HepG2 (cell line): Measurements from ENCODE around the gene SRF.

Source experiments
- FIP1L1 ChIP-seq: fragments of 200-400 bp; formaldehyde crosslinking; IDR thresholded peaks from 2 replicates; pipeline ENCODE4 v1.6.1; 2018; ENCODE audit warnings: low read depth, mild to moderate bottlenecking, low read length, moderate library complexity, borderline replicate concordance; ENCODE audit not compliant: insufficient read depth
- FOXA1 ChIP-seq, 2 experiments: fragments of 450-650 bp in 1 of 2; sonication (generic) in 1 of 2; formaldehyde crosslinking in 1 of 2; IDR thresholded peaks; 2 replicates each; pipeline versions ENCODE4 v1.4.0 to v1.6.1; 2016 to 2020; ENCODE audit warnings: missing genetic modification reagents in 1 of 2
- KLF13 ChIP-seq: sonication (generic); formaldehyde crosslinking; IDR thresholded peaks from 2 replicates; pipeline ENCODE4 v1.4.0; 2020; ENCODE audit warnings: mild to moderate bottlenecking, missing genetic modification reagents
- MEF2D ChIP-seq: sonication (generic); formaldehyde crosslinking; IDR thresholded peaks from 2 replicates; pipeline ENCODE4 v1.5.1; 2020; ENCODE audit warnings: mild to moderate bottlenecking, missing genetic modification reagents
- NFRKB ChIP-seq: fragments of 450-650 bp; IDR thresholded peaks from 2 replicates; pipeline ENCODE4 v1.6.1; 2017
- POLR2A ChIP-seq, 2 experiments: IDR thresholded peaks; 2 replicates each; pipeline ENCODE4 v1.6.1; 2011; ENCODE audit warnings: low read depth in 2 of 2, low read length in 2 of 2, mild to moderate bottlenecking in 1 of 2, moderate library complexity in 1 of 2; ENCODE audit not compliant: insufficient read depth in 1 of 2
- SAP130 ChIP-seq: IDR thresholded peaks from 2 replicates; pipeline ENCODE4 v1.6.1; 2016; ENCODE audit warnings: low read depth
- ZFP36 ChIP-seq: fragments of 150-350 bp; IDR thresholded peaks from 2 replicates; pipeline ENCODE4 v1.6.1; 2018; ENCODE audit warnings: borderline replicate concordance, low read length, low read depth; ENCODE audit not compliant: partially characterized antibody
- TF ChIP-seq, protein P1 (sequence below): sonication (generic); formaldehyde crosslinking; IDR thresholded peaks from 2 replicates; pipeline ENCODE4 v1.4.0; 2020; ENCODE audit warnings: mild to moderate bottlenecking, missing genetic modification reagents, borderline replicate concordance
- TF ChIP-seq, protein P2 (sequence below): sonication (generic); formaldehyde crosslinking; IDR thresholded peaks from 2 replicates; pipeline ENCODE4 v1.4.0; 2020; ENCODE audit warnings: mild to moderate bottlenecking, missing genetic modification reagents

DNA sequence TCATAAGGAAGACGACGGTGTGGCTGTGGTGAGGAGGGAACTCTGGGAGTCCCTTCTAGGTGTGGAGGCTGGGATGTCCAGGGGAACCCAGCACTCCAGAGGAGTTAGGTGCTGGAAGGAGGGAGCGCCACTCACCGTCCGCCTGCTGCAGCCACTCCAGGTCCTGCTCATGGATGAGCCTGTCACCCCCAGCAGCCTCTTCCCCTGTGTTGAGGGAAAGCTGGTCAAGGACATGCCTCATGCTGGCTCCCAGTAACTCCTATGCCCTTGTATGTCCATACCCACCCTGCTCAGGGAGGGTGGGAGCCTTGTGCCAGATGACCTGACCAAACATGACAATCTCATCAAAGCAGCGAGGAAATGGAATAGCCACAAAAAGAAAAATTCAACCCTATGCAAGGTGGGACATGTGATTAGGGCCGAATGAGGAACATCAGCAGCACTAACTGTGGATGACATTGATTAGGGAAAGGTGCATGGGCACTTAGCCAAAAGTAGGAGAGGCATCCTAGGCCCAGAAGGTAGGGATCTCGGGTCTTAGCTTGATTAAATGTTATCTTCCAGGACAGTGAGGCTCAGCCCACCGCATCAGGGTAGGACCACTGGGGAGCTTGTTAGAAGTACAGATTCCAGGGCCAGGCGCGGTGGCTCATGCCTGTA lies 55.3 kb downstream of the SRF start:
- no peak for TF ChIP-seq SAP130 (CRISPR knock-in tag)
- TF ChIP-seq MEF2D (CRISPR knock-in tag): no peak
- no peak for TF ChIP-seq FOXA1 (IDR thresholded peaks at IDR 0.05)
- TF ChIP-seq FOXA1 (CRISPR knock-in tag; IDR thresholded peaks at IDR 0.05): no peak
- TF ChIP-seq, protein P1, sequence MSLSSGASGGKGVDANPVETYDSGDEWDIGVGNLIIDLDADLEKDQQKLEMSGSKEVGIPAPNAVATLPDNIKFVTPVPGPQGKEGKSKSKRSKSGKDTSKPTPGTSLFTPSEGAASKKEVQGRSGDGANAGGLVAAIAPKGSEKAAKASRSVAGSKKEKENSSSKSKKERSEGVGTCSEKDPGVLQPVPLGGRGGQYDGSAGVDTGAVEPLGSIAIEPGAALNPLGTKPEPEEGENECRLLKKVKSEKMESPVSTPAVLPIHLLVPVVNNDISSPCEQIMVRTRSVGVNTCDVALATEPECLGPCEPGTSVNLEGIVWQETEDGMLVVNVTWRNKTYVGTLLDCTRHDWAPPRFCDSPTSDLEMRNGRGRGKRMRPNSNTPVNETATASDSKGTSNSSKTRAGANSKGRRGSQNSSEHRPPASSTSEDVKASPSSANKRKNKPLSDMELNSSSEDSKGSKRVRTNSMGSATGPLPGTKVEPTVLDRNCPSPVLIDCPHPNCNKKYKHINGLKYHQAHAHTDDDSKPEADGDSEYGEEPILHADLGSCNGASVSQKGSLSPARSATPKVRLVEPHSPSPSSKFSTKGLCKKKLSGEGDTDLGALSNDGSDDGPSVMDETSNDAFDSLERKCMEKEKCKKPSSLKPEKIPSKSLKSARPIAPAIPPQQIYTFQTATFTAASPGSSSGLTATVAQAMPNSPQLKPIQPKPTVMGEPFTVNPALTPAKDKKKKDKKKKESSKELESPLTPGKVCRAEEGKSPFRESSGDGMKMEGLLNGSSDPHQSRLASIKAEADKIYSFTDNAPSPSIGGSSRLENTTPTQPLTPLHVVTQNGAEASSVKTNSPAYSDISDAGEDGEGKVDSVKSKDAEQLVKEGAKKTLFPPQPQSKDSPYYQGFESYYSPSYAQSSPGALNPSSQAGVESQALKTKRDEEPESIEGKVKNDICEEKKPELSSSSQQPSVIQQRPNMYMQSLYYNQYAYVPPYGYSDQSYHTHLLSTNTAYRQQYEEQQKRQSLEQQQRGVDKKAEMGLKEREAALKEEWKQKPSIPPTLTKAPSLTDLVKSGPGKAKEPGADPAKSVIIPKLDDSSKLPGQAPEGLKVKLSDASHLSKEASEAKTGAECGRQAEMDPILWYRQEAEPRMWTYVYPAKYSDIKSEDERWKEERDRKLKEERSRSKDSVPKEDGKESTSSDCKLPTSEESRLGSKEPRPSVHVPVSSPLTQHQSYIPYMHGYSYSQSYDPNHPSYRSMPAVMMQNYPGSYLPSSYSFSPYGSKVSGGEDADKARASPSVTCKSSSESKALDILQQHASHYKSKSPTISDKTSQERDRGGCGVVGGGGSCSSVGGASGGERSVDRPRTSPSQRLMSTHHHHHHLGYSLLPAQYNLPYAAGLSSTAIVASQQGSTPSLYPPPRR: no peak
- no peak for TF ChIP-seq KLF13 (CRISPR knock-in tag)
- TF ChIP-seq, protein P2, sequence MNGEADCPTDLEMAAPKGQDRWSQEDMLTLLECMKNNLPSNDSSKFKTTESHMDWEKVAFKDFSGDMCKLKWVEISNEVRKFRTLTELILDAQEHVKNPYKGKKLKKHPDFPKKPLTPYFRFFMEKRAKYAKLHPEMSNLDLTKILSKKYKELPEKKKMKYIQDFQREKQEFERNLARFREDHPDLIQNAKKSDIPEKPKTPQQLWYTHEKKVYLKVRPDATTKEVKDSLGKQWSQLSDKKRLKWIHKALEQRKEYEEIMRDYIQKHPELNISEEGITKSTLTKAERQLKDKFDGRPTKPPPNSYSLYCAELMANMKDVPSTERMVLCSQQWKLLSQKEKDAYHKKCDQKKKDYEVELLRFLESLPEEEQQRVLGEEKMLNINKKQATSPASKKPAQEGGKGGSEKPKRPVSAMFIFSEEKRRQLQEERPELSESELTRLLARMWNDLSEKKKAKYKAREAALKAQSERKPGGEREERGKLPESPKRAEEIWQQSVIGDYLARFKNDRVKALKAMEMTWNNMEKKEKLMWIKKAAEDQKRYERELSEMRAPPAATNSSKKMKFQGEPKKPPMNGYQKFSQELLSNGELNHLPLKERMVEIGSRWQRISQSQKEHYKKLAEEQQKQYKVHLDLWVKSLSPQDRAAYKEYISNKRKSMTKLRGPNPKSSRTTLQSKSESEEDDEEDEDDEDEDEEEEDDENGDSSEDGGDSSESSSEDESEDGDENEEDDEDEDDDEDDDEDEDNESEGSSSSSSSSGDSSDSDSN (CRISPR knock-in tag): no peak
- TF ChIP-seq POLR2A (IDR thresholded peaks at IDR 0.05; ENCODE audit: insufficient read depth in 1 of 2, low read depth in 2 of 2, low read length in 2 of 2): no peak; a peak in 1 of 4 replicates
- TF ChIP-seq ZFP36: no peak
- no peak for TF ChIP-seq FIP1L1
- TF ChIP-seq NFRKB: no peak
